ENCODE results near the gene SDC4.
A peak's percentile ranks its signal among the peaks of the same experiment; 100 is the strongest.

The SDC4 gene, protein sequence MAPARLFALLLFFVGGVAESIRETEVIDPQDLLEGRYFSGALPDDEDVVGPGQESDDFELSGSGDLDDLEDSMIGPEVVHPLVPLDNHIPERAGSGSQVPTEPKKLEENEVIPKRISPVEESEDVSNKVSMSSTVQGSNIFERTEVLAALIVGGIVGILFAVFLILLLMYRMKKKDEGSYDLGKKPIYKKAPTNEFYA

DNA sequence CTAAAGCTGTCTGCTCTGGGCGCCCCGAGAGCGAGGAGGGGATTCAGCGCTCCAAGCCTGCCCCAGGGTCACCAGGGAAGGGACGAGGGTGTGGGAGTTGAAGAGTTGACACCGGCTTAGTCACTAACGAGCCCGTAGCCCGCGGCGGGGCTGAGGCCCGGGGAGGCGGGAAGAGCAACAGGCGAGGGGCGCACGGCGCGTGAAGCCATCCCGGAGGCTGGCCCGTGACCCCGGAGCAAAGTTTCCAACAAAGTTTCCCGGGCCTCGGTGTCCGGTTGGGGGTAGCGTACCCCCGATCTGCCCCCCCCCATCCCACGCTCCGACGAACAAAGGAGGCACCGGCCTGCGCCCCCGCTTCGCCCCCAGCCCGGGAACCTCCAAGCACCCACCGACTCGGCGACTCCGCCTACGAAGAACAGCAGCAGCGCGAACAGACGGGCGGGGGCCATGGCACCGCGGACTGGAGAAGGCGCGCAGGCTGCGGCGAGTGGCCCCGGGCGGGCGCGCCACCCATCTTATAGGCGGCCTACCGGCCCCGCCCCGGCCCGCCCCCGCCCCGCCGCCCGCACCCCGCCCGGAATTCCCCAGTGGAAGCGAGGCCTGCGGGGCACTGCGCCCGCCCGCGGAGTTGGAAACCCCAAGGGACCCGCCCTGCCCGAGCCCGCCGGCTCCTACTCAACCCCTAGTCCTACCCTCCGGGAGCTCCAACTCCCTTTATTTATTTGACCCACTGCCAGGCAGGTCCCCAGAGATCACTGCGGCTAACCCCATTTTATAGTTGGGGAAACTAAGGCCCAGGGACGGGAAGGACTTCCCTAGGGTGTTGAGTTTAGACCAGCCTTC is at the start of gene SDC4:
SDC4 (minus strand) TSS at position 489 of the 843 bp plus-strand sequence; CDS start at position 449, 40 bp downstream.
- peak; percentile 79 for DNase-seq (ENCODE audit: low spot score)

DNA sequence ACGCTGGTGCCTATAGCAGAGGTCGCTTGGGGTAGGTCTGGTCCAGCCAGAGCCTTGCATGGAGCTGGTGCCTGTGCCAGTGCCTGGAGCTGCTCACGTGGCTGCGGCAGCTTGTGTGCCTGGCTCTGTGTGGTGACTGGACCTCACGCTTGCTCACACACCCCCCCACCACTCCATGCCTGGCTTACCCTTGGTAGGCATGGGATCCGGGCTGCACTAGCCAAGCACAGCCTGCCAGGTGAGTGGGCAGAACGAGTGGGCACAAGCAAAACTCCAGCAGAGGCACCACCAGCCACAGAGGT is 46.8 kb upstream of the SDC4 start:
- no peak for DNase-seq (ENCODE audit: low spot score)

DNA sequence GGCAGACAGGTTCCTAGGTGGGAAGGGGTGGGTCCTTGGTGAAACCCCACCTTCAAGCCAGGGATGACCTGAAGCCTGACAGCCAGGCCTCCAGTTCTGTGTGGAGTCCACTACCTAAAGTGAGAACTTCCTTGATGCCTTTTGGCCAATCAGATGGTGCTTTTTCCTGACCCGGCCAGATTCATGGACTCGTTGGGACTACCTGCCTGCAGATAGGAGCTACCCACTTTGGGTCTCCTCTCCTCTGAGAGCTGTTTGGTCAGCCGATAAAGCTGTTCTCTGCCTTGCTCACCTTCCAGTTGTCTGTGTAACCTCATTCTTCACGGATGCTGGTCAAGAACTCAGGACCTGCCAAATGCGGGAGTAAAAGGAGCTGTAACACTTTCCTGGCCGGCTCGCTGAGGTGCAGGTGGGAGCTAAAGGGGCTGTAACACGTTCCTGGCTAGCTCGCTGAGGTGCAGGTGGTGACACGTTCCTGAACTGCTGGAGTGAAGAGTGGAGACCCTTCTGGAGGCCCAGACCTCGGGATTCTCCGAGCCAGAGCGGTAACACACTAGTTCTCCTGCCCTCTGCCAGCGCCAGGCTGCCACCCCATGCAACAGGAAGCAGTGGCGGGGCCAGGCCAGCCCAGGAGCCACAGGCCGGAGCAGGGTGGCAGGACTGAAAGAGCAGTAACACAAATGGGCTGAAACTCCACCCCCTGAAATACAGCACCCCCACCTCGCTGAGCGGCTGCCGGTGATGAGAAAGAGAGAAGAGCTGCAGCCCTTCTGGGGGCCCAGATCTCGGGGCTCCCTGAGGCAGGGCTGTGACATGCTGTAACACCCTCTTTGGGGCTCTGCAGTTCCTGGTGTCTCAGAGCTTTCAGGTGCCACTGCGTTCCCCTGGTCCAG is 46.2 kb upstream of the SDC4 start:
- no peak for DNase-seq (ENCODE audit: low spot score)

DNA sequence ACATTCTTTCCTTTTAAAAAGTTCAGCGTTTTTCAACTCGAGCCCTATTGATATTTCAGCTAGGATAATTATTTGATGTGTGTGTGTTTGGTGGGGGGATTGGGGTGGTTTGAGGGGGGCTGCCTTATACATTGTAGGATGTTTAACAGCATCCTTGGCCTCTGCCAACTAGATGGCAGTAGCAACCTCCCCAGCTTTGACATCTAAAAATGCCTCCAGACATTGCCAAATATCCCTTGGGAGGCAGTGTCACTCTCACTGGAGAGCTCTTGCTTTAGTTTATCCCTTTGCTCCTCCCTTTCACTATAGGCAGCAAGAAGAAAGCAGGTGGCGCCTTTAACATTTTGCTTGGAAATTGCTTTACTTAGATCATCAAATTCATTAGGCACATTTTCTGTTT is 44.5 kb upstream of the SDC4 start:
- DNase-seq (ENCODE audit: low spot score): no peak

DNA sequence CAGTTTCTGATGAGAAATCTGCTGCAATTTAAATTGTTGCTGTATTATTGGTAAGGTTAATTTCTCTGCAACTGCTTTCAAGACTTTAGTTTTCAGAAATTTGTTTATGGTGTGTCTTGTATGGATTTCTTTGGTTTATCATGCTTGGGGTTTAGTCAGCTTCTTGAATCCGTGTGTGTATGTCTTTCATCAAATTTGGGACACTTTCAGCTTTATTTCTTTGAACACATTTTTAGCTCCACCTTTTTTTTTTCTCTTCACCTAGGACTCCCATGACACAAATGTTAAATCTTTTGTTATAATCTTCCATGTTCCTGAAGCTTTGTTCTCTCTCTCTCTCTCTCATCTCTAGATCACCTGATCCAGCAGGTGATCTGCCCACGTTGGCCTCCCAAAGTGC is 43.3 kb upstream of the SDC4 start:
- no peak for DNase-seq (ENCODE audit: low spot score)

DNA sequence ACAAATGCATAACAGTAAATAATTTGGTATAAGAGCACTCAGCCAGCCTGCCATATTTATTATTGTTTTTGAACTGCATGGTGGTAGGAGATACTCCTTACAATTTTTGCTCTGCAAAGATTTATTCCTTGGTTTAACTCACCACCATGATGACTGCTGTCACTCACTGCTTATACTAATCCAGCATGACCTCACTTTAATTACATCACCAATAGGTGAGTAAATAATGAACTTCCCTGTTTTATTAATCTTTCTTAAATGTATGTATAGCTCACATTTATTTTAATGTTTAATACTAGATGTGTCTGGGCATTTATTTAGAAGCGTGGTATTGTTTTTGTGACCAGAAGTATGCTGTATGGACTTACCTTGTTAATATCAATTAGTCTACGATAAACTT is 42.7 kb upstream of the SDC4 start:
- no peak for DNase-seq (ENCODE audit: low spot score)

DNA sequence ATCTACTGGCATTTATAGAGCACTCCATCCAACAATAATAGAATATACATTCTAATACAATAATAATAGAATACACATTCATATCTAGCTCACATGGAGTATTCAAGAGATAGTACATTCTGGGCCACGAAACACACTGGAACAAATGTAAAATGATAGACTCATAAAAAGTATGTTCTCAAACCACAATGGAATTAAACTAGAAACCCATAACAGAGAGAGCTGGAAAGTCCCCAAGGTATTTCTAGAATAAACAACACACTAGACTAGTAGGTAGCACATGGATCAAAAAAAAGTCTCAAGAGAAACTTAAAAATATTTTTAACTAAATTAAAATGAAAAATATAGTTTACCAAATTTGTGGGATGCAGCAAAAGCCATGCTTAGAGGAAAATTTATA is 39.0 kb upstream of the SDC4 start:
- DNase-seq (ENCODE audit: low spot score): no peak

DNA sequence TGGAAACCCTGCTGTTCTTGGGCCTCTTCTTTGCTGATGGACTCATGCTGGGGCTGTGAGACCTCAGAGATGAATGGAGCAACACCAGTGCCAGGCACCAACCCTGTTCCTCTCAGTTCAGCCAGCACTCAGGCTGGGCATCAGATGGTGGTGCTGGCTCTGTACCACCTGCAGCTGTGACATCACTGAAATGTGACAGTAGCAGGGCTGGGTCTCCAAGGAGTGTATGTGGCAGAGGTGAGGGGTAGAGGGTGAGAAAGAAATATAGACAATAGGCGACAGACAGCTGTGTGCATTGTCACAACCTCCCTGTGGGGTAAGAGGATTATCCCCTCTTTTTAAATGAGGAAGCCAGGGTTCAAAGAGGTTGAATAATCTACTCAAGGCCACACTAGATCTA is 30.0 kb upstream of the SDC4 start, which contains the start of gene TP53TG5:
TP53TG5 (minus strand) TSS at position 135 of the 400 bp plus-strand sequence; CDS start at position 46, 89 bp downstream.
- no peak for DNase-seq (ENCODE audit: low spot score)

DNA sequence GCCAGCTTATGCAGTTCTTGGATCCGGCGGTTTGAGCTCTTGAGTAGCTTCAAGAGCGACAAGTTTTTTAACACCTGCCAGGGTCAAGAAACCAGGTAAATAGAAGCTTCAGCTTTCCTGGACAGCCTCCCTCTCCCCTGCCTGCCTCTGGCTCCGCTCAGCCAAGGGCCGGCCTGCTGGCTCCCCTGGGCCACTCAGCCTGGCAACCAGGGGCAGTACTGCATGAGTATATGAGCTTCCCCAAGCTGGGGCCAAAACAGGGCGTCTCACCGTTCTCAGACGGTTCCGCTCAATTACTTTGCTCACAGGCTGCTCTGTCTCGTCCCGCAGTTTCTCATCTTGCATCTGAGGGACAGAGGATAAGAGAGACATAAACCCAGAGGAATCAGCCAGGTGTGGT is 29.0 kb upstream of the SDC4 start:
- DNase-seq (ENCODE audit: low spot score): no peak

DNA sequence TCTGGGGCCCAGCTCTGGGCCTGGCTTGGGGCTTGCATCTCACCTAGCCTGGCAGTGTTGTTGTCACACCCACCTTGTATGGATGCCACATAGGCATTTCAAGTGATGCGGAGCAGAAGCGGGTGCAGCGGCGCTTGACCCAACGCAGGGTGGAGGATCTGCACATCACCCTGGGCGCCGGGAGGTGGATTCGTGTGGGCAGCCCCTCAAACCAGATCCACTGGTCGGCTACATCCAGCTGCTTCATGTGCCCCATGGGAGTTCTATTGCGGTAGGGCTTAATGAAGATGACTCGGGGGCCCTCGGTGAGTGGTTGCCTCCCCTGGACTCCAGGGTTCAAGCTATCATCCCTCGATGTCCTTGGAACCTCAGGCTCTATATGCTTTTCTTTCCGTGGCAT is 26.7 kb upstream of the SDC4 start:
- DNase-seq (ENCODE audit: low spot score): no peak

DNA sequence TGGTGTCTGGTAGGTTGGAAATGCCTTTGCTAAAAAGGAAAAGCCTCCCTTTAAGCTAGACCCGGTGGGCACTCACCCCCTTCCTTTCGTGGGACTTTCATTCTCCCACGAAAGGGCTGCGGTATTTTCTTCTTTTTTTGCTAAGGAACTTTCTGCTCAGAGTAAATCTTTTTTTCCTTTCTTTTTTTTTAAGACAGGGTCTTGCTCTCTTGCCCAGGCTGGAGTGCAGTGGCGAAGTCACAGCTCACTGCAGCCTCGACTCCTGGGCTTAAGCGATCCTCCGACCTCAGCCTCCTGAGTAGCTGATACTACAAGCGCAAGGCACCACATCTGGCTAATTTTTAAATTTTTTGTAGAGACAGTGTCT is 25.9 kb upstream of the SDC4 start:
- DNase-seq (ENCODE audit: low spot score): no peak

DNA sequence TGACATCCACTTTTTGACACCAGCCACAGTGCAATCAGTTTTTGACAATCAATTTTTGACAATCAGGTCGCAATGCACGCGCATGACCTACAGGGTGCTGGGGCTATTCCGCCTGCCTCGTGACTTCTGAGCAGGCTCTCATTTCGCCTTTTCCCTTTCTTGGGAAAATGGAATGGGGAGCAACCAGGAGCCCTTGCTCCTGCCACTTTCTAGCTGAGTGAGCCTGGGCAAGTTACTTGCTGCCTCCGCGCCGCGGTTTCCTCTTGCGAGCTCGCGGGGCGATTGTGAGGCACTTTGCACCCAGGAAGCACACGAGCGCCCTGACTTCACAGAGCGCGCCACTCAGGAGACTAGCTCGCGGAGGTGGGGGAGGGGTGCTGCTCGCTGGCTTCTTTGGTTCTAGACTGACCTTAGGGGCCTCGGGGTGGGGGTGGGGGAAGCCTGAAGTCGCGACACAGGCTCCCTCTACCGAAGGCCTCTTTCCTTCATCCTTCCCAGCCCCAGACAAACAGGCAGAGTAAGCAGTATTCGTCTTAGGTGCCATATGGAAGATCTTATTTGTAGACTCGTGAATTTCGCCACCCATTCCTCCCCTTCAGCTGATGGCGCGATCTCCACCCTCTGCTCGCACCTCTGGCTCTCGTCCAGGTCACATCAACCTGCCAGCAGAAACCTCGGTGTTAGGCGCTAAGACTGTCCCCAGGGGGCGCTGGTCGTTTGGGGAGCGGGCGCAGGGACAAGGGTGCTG is 25.3 kb upstream of the SDC4 start:
- peak; percentile 88 for DNase-seq (ENCODE audit: low spot score)

DNA sequence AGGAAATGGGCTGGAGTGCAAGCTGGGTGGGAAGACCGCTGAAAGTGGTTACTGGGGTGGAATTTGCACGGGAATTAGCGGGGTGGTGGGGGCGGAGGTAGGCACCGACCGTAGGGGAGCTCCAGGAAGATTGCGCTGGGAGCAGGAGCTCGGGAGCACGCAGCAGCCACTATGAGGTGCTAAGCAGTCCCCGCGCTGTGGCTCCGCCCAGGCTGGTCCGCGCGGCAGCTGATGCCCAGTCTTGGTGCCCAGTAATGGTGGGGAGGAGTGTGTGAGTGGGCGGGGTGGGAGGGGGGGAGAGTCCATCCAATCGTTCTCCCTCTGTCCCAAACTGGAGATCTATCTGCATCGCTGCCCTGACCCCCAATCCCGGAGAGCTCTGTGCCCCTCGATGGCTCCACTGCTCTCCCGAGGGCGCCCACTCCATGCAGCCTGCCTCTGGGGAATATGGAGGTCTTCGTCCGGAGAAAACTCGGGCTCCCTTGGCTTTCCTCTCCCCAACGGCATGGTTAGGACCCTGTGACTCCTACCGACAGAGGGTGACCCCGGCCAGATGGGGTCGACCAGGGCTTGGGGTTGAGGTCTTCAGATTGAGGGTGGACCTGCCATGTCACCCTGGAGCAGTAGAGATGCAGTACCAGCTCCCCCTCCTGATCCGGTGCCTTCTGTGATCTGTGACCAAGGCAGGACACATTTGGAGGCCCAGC is 24.6 kb upstream of the SDC4 start:
- DNase-seq (ENCODE audit: low spot score): no peak

DNA sequence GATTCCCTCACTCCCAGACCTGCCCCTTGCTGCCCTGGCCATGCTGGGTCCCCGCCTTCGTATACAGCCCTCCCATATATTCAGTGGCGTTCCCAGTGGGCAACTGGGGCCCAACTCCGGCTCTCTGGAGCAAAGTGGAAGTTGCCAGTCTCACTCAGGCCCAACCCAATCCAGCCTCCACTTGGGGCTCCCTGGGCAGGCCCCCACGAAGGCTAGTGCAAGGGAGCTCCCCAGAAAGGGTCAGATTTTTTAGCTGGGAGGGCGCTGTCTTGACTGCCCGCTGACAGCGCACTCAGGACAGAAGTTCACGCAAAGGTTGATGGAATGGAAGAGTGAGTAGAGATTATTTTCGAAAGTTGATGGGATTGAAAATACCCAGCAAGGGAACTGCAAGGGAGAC is 24.0 kb upstream of the SDC4 start:
- DNase-seq (ENCODE audit: low spot score): no peak

DNA sequence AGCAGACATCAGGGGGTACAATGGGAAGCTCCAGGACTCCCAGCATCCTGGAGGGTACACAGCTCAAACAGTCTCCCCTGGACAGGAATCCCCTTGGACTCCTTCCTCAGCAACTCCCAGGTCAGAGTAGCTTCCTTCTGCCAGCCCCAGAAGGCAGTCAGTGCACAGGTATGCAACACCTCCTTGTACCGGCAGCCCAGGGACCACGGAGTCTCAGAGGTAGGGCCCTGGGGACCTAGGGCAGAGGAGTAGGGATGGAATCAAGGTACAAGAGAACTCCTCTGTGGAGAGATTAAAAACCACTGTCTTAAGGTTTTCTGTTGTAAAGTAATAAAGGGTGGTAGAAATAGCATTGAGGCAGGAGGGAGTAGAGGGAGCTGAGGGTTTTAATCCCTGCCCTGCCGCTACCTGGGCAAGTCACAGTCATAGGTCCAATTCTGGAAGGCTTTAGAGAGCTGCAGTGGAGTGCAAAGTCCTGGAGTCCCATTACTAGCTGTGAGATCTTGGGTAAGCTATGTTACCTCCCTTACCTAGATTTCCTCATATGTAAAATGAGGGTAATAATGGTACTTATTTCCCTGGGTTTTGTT is 22.4 kb upstream of the SDC4 start:
- no peak for DNase-seq (ENCODE audit: low spot score)

DNA sequence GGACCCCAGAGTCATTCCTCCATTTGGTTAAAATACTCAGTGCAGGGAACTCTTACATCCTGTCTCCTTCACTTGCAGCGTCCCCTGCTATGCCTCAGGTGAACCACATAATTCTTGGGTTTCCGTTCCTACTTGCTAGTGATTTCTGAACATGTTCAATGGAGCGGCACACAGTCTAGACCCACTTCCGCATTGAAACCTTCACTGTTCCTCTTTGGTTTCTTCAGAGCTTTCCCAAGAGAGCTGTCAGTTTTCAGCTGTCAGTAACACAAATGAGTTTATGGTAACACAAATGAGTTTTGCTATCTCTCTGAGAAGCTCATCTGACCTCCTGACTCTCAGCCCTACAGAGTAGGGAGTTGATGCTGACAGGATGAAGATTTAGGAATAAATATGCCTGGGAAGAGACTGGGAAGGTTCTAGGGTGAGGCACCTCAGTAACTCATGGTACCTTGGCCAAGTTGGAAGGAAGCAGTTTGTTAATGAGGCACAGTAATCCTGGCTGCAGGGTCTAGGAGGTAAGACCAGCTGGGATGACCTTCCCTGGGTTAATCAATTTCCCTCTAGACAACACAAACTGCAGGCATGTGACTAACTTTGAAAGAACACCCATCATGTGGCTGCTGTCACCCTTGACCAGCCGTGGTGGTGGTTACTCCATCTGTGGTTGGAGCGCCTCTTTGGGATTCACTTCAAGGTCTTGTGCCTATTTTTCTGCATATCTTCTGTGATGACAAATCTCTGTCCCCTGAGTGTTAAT is 20.2 kb upstream of the SDC4 start:
- no peak for DNase-seq (ENCODE audit: low spot score)

DNA sequence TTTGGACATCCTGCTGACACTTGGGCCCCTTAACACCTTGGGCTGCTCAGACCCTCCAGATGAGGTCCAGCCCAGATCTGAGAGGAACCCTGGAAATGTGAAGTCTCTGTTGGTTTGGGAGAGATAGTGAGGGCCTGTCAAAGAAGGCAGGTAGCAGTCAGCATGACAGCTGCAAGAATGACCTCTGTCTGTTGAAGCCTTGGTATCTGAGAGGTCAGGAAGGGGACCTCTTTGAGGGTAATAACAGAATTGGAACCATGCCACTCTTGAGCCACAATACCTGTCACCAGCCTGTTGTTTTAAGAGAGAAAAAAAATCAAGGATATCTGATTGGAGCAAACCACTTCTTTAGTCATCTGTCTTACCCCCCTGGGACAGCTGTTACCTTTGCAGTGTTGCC is 18.9 kb upstream of the SDC4 start:
- no peak for DNase-seq (ENCODE audit: low spot score)

DNA sequence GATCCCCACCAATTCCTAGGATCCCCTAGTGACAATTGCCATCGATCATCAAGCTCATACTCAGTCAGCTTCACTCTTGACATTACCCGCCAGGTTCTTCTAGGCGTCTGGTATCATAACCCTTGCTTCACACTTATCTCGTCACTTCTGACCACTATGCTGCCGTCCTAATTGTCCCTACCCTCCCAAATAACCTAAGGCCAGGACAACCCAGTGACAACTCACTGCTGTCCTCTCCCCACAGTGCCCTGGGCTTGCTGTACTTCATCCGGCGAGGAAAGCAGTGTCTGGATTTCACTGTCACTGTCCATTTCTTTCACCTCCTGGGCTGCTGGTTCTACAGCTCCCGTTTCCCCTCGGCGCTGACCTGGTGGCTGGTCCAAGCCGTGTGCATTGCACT is 18.4 kb upstream of the SDC4 start:
- no peak for DNase-seq (ENCODE audit: low spot score)

DNA sequence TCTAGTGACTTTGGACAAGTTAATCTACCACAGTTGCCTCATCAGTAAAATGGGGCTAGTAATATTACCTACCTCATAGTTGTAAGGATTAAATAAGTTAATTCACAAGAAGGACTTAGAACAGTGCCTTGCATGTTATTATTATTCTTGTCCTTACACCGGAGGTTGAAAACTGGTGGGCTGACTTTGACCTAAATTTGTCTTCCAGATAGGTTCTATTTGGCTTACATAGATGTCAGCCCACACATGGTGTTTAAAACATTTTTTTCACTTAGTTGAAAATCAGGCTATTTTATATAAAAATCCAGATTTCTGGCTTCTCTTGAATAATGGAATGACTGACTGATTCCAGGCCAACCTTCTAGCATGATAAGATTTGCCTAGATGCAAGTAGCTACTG is 18.0 kb upstream of the SDC4 start:
- no peak for DNase-seq (ENCODE audit: low spot score)

DNA sequence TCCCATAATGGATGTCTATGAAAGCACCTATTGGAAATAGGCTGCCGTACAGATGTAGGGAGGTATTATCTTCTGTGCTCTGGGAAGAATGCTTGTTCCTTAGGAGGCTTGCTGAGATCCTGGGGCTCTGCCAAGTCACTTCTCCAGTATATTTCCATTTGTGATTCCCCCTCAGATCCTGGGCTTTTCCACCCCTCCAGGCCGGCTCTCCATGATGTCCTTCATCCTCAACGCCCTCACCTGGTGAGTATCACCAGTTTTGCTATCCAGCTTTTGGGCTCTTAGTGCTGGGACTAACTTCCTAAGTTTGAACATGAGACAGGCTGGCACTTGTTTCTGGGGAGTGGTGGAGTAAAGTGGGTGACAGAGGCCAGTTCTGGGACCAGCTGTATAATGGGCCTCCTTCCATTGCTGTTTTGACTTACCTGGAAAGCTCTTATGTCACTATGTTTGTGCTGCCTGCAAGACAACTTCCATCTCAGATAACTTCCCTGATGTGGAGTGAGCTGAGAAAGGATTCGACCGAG is 17.3 kb upstream of the SDC4 start:
- DNase-seq (ENCODE audit: low spot score): no peak
